K562 (cell line): ENCODE data around the gene CNDP1.

Source experiments
- CTCF ChIP-seq, 3 experiments: IDR thresholded peaks in 2 of 3; conservative IDR thresholded peaks in 1 of 3; 2 replicates each; pipeline ENCODE4 v1.5.1; 2011 to 2012; ENCODE audit warnings: low read length in 3 of 3, mild to moderate bottlenecking in 3 of 3, control low read depth in 2 of 3, improper control_type of control experiment in 1 of 3, inconsistent platforms in 1 of 3, low read depth in 1 of 3, mixed read lengths in 1 of 3, moderate library complexity in 1 of 3; ENCODE audit not compliant: insufficient read depth in 2 of 3
- MAFF ChIP-seq: IDR thresholded peaks from 2 replicates; pipeline ENCODE4 v1.6.1; 2012; ENCODE audit warnings: low read length, improper control_type of control experiment
- MAX ChIP-seq: sonication (generic); formaldehyde crosslinking; IDR thresholded peaks from 2 replicates; pipeline ENCODE4 v1.9.0; 2022; ENCODE audit warnings: mild to moderate bottlenecking, missing genetic modification reagents
- REST ChIP-seq, 2 experiments: fragments of 450-650 bp; formaldehyde crosslinking in 1 of 2; IDR thresholded peaks; 2 replicates each; pipeline versions ENCODE4 v1.4.0 to v1.6.1; 2014 to 2020; ENCODE audit warnings: mild to moderate bottlenecking in 2 of 2, borderline replicate concordance in 1 of 2, low read depth in 1 of 2

GRCh38 chr18:74635224-74635975, 101.1 kb downstream of the CNDP1 start:
- TF ChIP-seq CTCF (IDR thresholded peaks at IDR 0.05 in 2 of 3, conservative IDR thresholded peaks at IDR 0.05 in 1 of 3; ENCODE audit: insufficient read depth in 2 of 3, low read depth in 1 of 3, low read length in 3 of 3) (no peak), MAFF (no peak), MAX (CRISPR knock-in tag) (no peak), REST (IDR thresholded peaks at IDR 0.05; ENCODE audit: borderline replicate concordance) (no peak), REST (CRISPR knock-in tag; IDR thresholded peaks at IDR 0.05; ENCODE audit: low read depth) (no peak)
